ENCODE data around the gene TBX21. TPM values are rescaled to one million over a fixed set of nuclear protein-coding genes. Genes with fewer than 3 reads are reported as not detected.
A peak's percentile ranks its signal among the peaks of the same experiment; 100 is the strongest.

Gene TBX21
- total and polyA plus RNA-seq, 11 donors = 0.07 to 3.2 (median 0.21) TPM; not detected in 2

GRCh38 chr17:47725446-47726111 is 7.5 kb upstream of the TBX21 start:
- Histone ChIP-seq H3K27ac (no peak overlapping the region), H3K36me3 (no peaks in the 10 kb centered on the region), H3K4me3 (no peak overlapping the region), H3K4me1 (peaks cover 0 to 14% (median 0%) of the 10 kb centered on the region in 12 donors), H3K9me3 (no peaks in the 10 kb centered on the region), H3K27me3 (peaks cover 10 to 82% (median 26%) of the 10 kb centered on the region in 9 donors)
- ATAC-seq (no peak), DNase-seq (peak in 2 of 5 donors; percentile 3 to 14)
- WGBS, 4 donors = 65 to 72% (median 68%) methylated on average over 13 of the region's 13 CpGs
- no peak for TF ChIP-seq CTCF (IDR thresholded peaks at IDR 0.05)
- TF ChIP-seq POLR2A (IDR thresholded peaks at IDR 0.05) = no peak
- intact Hi-C loops (cut with DNase I) = no loop called here

GRCh38 chr17:47726796-47727703 is 6.0 kb upstream of the TBX21 start:
- ATAC-seq (no peak), DNase-seq (peak in 2 of 5 donors; percentile 21 to 28)
- intact Hi-C loops (cut with DNase I) = no loop called here
- Histone ChIP-seq H3K27me3 (peaks cover 5 to 80% (median 18%) of the 10 kb centered on the region in 9 donors), H3K4me3 (no peak overlapping the region), H3K27ac (no peak overlapping the region), H3K36me3 (no peaks in the 10 kb centered on the region), H3K4me1 (no peaks in the 10 kb centered on the region), H3K9me3 (no peaks in the 10 kb centered on the region)
- TF ChIP-seq POLR2A (IDR thresholded peaks at IDR 0.05) = no peak
- no peak for TF ChIP-seq CTCF (IDR thresholded peaks at IDR 0.05)
- WGBS, 4 donors = 83 to 92% (median 88%) methylated on average over 12 of the region's 12 CpGs

GRCh38 chr17:47727704-47728036 is 5.4 kb upstream of the TBX21 start:
- no peak for TF ChIP-seq CTCF (IDR thresholded peaks at IDR 0.05)
- TF ChIP-seq POLR2A (IDR thresholded peaks at IDR 0.05) = no peak
- H3K4me3 ChIP-seq = no peak overlapping the region
- H3K27ac ChIP-seq = no peak overlapping the region
- intact Hi-C loops (cut with DNase I) = no loop called here
- H3K4me1 ChIP-seq = peaks cover 0 to 6% (median 0%) of the 10 kb centered on the region in 12 donors
- H3K36me3 ChIP-seq = no peaks in the 10 kb centered on the region
- DNase-seq (peak in 2 of 5 donors; percentile 15 to 34), ATAC-seq (no peak)
- 84 to 92% (median 84%) methylated on average over 3 to 9 of the region's 9 CpGs for WGBS, 4 donors
- no peaks in the 10 kb centered on the region for H3K9me3 ChIP-seq
- peaks cover 0 to 79% (median 22%) of the 10 kb centered on the region in 9 donors for H3K27me3 ChIP-seq

- H3K36me3 ChIP-seq = no peaks in the 10 kb centered on the region
- DNase-seq (peak in 1 of 5 donors; percentile 7), ATAC-seq (no peak)
- WGBS, 4 donors = 87 to 89% (median 88%) methylated on average over 4 of the region's 4 CpGs
- H3K9me3 ChIP-seq = no peaks in the 10 kb centered on the region
- H3K4me1 ChIP-seq = peaks cover 0 to 13% (median 4%) of the 10 kb centered on the region in 12 donors
- no peak overlapping the region for H3K27ac ChIP-seq
- intact Hi-C loops (cut with DNase I) = no loop called here
- no peak overlapping the region for H3K4me3 ChIP-seq
- H3K27me3 ChIP-seq = peaks cover 2 to 79% (median 29%) of the 10 kb centered on the region in 9 donors
- TF ChIP-seq POLR2A (IDR thresholded peaks at IDR 0.05) (no peak), CTCF (IDR thresholded peaks at IDR 0.05) (no peak)
Measured at GRCh38 chr17:47728214-47728877, 4.7 kb upstream of the TBX21 start.

All from heart left ventricle (tissue), 16 donors.